D341Med (cell line): ENCODE results near the gene SPATA16.
"Not testable (repeated sequence)": the region's sequence is repeated elsewhere in the genome, so short reads cannot be mapped to it uniquely, and the experiment has no call there.

Experiments used
- DNase-seq: peaks from one replicate; pipeline ENCODE4 v3.0.0; 2012; ENCODE audit warnings: low spot score

SPATA16 gene

GRCh38 chr3:173004681-173005080 is 136.4 kb downstream of the SPATA16 start:
- no peak for DNase-seq

- DNase-seq: no peak
Measured at GRCh38 chr3:173003956-173004355, 137.1 kb downstream of the SPATA16 start.

GRCh38 chr3:173003471-173003870 is 137.6 kb downstream of the SPATA16 start:
- no peak for DNase-seq

- no peak for DNase-seq
Measured at GRCh38 chr3:173001622-173002021, 139.4 kb downstream of the SPATA16 start.

- no peak for DNase-seq
Measured at GRCh38 chr3:173000553-173000952, 140.5 kb downstream of the SPATA16 start.

GRCh38 chr3:172993412-172993811 is 147.6 kb downstream of the SPATA16 start:
- no peak for DNase-seq

GRCh38 chr3:172991424-172991996 is 149.5 kb downstream of the SPATA16 start:
- DNase-seq: no peak

GRCh38 chr3:172989373-172989772 is 151.7 kb downstream of the SPATA16 start:
- DNase-seq: no peak

GRCh38 chr3:172987273-172987672 is 153.8 kb downstream of the SPATA16 start:
- no peak for DNase-seq

- DNase-seq: no peak
Measured at GRCh38 chr3:172984914-172985313, 156.1 kb downstream of the SPATA16 start.

GRCh38 chr3:172982736-172983364 is 158.2 kb downstream of the SPATA16 start:
- DNase-seq: no peak

- DNase-seq: no peak
Measured at GRCh38 chr3:172981407-172981983, 159.5 kb downstream of the SPATA16 start.

GRCh38 chr3:172980849-172981248 is 160.2 kb downstream of the SPATA16 start:
- DNase-seq: no peak

- no peak for DNase-seq
Measured at GRCh38 chr3:172977696-172978095, 163.3 kb downstream of the SPATA16 start.

GRCh38 chr3:172974969-172975368 is 166.1 kb downstream of the SPATA16 start:
- DNase-seq: no peak

GRCh38 chr3:172973799-172974198 is 167.2 kb downstream of the SPATA16 start:
- no peak for DNase-seq

GRCh38 chr3:172972717-172973116 is 168.3 kb downstream of the SPATA16 start:
- no peak for DNase-seq

- no peak for DNase-seq
Measured at GRCh38 chr3:172972067-172972466, 169.0 kb downstream of the SPATA16 start.

- no peak for DNase-seq
Measured at GRCh38 chr3:172968646-172969045, 172.4 kb downstream of the SPATA16 start.

- no peak for DNase-seq
Measured at GRCh38 chr3:172965256-172965655, 175.8 kb downstream of the SPATA16 start.

- DNase-seq: not testable (repeated sequence)
Measured at GRCh38 chr3:172960626-172961182, 180.3 kb downstream of the SPATA16 start.

GRCh38 chr3:172958565-172958964 is 182.5 kb downstream of the SPATA16 start:
- DNase-seq: no peak

- no peak for DNase-seq
Measured at GRCh38 chr3:172953571-172953970, 187.5 kb downstream of the SPATA16 start.
